ENCODE measurements around the gene IP6K1.
"Not testable (repeated sequence)": the region's sequence is repeated elsewhere in the genome, so short reads cannot be mapped to it uniquely, and the experiment has no call there.

The IP6K1 gene

DNA sequence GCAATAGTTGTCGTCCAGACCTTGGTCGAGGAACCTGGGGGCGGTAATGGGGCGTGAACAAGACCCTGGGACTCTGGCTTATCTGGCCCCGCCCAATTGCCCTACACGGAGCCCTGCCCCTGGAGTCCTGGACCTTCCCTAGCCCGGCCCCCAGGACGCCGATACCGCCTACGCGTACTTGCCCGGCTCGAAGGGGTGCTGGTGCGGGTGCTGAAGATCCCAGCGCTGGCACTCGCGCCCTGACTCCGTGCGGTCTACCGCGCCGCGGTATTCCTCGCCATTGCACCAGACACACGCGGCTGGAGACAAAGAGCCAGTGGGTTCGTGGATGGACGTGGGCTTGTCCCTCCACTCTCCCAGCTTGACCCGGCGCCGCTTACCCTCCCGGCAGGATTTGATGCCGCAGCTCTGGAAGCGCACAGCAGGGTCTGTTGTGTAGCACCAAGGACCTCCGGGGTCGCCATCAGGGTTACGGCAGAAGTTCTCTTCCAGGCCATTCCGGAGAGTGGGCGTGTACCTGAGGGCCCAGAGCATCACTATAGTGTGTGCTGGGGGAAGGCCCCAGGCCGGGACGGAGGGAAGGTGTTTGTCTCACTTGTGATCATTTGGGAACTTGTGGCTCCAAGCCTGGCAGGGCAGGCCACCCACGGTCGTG is 99.4 kb downstream of the IP6K1 start:
- not testable (repeated sequence) for H3K79me2 ChIP-seq (ENCODE audit: control insufficient read depth, insufficient read depth, low read length, unreplicated experiment); H3K36me3 ChIP-seq (ENCODE audit: insufficient read depth, low read length); H3K27me3 ChIP-seq (ENCODE audit: insufficient read depth, low read length); H3K27ac ChIP-seq (ENCODE audit: low read depth, low read length); H2AFZ ChIP-seq (ENCODE audit: low read length, unreplicated experiment); H3K4me1 ChIP-seq (ENCODE audit: control insufficient read depth, insufficient read depth, low read length, unreplicated experiment)
- H3K4me3 ChIP-seq (ENCODE audit: low read depth, low read length) = peak overlapping the region; percentile 49

DNA sequence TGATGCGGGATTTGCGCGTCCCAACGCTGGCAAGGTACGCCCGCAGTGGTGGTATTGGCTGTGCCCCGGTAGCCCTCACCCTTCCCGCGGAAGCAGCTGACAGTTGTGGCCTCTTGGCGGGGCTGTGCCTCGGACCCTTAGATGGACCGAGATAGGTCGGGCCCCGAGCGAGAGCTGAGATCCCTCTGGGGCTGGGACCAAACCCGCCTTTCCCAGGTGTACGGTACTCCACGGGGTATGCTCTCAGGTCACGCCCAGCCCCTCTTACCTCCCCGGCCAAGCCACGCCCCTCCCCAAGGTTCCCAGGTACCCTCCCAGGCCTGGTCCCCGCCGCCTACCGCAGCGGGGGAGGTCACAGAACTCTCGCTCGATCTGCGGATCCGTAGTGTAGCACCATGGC is 100.0 kb downstream of the IP6K1 start:
- not testable (repeated sequence) for H3K79me2 ChIP-seq (ENCODE audit: control insufficient read depth, insufficient read depth, low read length, unreplicated experiment); H2AFZ ChIP-seq (ENCODE audit: low read length, unreplicated experiment); H3K4me1 ChIP-seq (ENCODE audit: control insufficient read depth, insufficient read depth, low read length, unreplicated experiment); H3K27me3 ChIP-seq (ENCODE audit: insufficient read depth, low read length); H3K27ac ChIP-seq (ENCODE audit: low read depth, low read length); H3K36me3 ChIP-seq (ENCODE audit: insufficient read depth, low read length)
- H3K4me3 ChIP-seq (ENCODE audit: low read depth, low read length) = peak overlapping the region; percentile 49

DNA sequence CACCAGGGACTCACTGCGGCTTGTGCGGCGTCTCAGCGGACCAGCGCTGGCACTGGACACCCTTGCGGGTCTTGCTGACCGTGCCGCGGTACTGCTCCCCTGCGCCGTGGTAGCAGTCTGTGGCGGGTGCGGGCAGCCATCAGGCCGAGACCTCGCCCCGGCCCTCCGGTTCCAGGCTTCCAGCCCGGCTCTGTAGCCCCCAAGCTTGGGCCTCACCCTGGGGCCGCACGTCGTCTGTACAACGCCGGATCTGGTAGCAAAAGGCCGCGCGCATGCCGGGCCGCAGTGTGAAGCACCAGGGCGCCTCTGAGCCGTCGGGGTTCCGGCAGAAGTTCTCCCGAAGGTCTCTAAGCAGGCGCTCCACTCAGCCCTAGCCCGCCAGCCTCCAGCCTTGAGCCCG is 100.5 kb downstream of the IP6K1 start:
- not testable (repeated sequence) for H3K36me3 ChIP-seq (ENCODE audit: insufficient read depth, low read length); H3K27me3 ChIP-seq (ENCODE audit: insufficient read depth, low read length); H2AFZ ChIP-seq (ENCODE audit: low read length, unreplicated experiment); H3K79me2 ChIP-seq (ENCODE audit: control insufficient read depth, insufficient read depth, low read length, unreplicated experiment); H3K4me3 ChIP-seq (ENCODE audit: low read depth, low read length); H3K27ac ChIP-seq (ENCODE audit: low read depth, low read length); H3K4me1 ChIP-seq (ENCODE audit: control insufficient read depth, insufficient read depth, low read length, unreplicated experiment)

DNA sequence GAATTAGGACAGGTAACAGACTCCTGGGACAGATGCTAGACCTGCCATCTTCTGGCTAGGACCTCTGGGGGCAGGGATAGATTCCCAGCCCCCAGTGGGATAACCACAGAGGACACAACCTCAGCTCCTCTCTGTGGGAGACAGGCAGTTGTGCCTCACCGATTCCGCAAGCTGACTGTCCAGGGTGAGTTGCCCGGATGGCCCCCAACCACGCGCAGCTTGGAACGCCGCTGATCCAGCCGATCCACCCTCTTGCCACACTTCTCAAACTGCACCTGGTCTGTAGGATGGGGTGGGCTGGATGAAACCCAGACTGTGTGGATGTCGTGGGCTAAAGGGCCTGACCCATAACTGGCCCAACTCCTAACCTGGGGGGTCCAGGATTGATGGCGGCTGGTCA is 101.2 kb downstream of the IP6K1 start:
- not testable (repeated sequence) for H3K4me3 ChIP-seq (ENCODE audit: low read depth, low read length); H3K36me3 ChIP-seq (ENCODE audit: insufficient read depth, low read length); H3K79me2 ChIP-seq (ENCODE audit: control insufficient read depth, insufficient read depth, low read length, unreplicated experiment); H3K27ac ChIP-seq (ENCODE audit: low read depth, low read length); H2AFZ ChIP-seq (ENCODE audit: low read length, unreplicated experiment); H3K27me3 ChIP-seq (ENCODE audit: insufficient read depth, low read length); H3K4me1 ChIP-seq (ENCODE audit: control insufficient read depth, insufficient read depth, low read length, unreplicated experiment)

DNA sequence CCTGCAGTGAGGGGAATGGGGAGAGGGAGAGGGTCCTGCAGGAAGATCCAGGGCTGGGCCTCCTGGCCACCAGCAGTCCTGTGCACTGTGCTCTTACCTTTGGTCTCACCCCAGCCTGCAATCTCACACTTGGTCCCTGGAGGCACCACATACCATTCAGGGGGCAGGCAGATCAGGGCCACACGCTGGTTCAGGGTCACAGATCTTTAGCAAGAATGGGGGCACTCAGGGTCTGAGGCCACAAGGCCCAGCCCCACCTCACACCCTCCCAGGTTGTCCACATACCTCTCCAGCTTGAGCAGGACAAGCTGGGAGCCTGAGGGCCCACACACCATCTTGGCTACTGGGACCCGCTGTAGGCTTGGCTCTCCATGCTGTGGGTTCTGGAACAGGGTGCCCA is 101.9 kb downstream of the IP6K1 start:
- not testable (repeated sequence) for H3K27me3 ChIP-seq (ENCODE audit: insufficient read depth, low read length); H2AFZ ChIP-seq (ENCODE audit: low read length, unreplicated experiment); H3K4me1 ChIP-seq (ENCODE audit: control insufficient read depth, insufficient read depth, low read length, unreplicated experiment); H3K79me2 ChIP-seq (ENCODE audit: control insufficient read depth, insufficient read depth, low read length, unreplicated experiment); H3K27ac ChIP-seq (ENCODE audit: low read depth, low read length); H3K36me3 ChIP-seq (ENCODE audit: insufficient read depth, low read length); H3K4me3 ChIP-seq (ENCODE audit: low read depth, low read length)

DNA sequence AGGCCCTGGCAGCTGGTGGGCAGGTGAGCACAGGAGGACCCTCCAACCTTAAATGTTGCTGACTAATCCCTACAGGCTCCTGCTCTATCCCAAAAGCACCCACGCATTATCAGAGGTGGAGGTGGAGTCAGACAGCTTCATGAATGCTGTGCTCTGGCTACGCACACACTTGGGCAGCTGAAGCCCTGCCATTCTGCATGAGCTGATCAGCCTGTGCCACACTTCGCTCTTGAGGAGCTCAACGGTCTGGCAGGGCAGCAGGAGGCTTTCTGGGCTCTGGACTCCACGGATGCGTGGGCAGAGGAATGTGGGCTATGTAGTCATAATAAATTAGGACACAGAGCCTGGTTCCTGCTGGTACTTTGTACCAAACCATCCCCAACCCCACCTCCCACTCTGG is 103.2 kb downstream of the IP6K1 start:
- H3K4me1 ChIP-seq (ENCODE audit: control insufficient read depth, insufficient read depth, low read length, unreplicated experiment) = no peaks in the 10 kb centered on the region
- H3K4me3 ChIP-seq (ENCODE audit: low read depth, low read length) = no peak overlapping the region
- peaks cover 10% of the 10 kb centered on the region for H3K36me3 ChIP-seq (ENCODE audit: insufficient read depth, low read length)
- no peaks in the 10 kb centered on the region for H3K79me2 ChIP-seq (ENCODE audit: control insufficient read depth, insufficient read depth, low read length, unreplicated experiment)
- no peak overlapping the region for H2AFZ ChIP-seq (ENCODE audit: low read length, unreplicated experiment)
- peaks cover 3% of the 10 kb centered on the region; the same call in 1 of the 2 replicates for H3K27me3 ChIP-seq (ENCODE audit: insufficient read depth, low read length)
- H3K27ac ChIP-seq (ENCODE audit: low read depth, low read length) = no peak overlapping the region

DNA sequence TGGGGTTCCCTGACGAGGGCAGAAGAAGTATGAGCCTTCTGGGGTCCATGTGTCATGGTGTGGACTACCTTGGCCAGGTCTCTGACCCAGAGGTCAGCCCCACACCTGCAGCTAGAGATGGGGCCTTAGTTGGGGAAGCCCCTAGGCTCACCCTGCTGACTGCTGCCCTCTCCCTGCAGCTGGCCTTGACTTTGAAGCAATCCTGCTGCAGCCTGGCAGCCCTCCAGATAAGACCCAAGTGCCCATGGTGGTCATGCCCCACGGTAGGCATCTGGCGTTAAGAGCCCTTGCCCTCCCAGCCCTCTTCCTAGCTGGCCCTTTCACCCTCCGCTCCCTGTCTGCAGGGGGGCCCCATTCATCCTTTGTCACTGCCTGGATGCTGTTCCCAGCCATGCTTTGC is 104.8 kb downstream of the IP6K1 start:
- Histone ChIP-seq H3K79me2 (ENCODE audit: control insufficient read depth, insufficient read depth, low read length, unreplicated experiment) (no peaks in the 10 kb centered on the region), H2AFZ (ENCODE audit: low read length, unreplicated experiment) (no peak overlapping the region), H3K36me3 (ENCODE audit: insufficient read depth, low read length) (peaks cover 10% of the 10 kb centered on the region), H3K27me3 (ENCODE audit: insufficient read depth, low read length) (peaks cover 3% of the 10 kb centered on the region; the same call in 1 of the 2 replicates), H3K4me3 (ENCODE audit: low read depth, low read length) (no peak overlapping the region), H3K27ac (ENCODE audit: low read depth, low read length) (no peak overlapping the region), H3K4me1 (ENCODE audit: control insufficient read depth, insufficient read depth, low read length, unreplicated experiment) (no peaks in the 10 kb centered on the region)

DNA sequence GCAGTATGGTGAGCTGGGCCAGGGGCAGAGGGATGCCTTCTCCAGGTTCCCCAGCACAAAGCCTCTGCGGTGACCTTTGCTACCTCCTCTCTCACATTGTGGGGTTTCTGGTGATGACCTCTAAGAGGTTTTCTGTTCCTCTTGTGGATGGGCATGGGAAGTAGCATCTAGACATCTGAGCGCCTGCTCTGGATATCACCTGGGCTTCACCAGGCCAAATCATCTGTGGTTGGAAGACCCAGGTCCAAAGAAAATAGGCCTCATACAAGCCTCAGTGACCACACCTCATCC is 105.2 kb downstream of the IP6K1 start:
- H2AFZ ChIP-seq (ENCODE audit: low read length, unreplicated experiment) = no peak overlapping the region
- peaks cover 10% of the 10 kb centered on the region for H3K36me3 ChIP-seq (ENCODE audit: insufficient read depth, low read length)
- no peaks in the 10 kb centered on the region for H3K4me1 ChIP-seq (ENCODE audit: control insufficient read depth, insufficient read depth, low read length, unreplicated experiment)
- no peak overlapping the region for H3K4me3 ChIP-seq (ENCODE audit: low read depth, low read length)
- peaks cover under 1% of the 10 kb centered on the region; the same call in 1 of the 2 replicates for H3K27me3 ChIP-seq (ENCODE audit: insufficient read depth, low read length)
- no peak overlapping the region for H3K27ac ChIP-seq (ENCODE audit: low read depth, low read length)
- no peaks in the 10 kb centered on the region for H3K79me2 ChIP-seq (ENCODE audit: control insufficient read depth, insufficient read depth, low read length, unreplicated experiment)

DNA sequence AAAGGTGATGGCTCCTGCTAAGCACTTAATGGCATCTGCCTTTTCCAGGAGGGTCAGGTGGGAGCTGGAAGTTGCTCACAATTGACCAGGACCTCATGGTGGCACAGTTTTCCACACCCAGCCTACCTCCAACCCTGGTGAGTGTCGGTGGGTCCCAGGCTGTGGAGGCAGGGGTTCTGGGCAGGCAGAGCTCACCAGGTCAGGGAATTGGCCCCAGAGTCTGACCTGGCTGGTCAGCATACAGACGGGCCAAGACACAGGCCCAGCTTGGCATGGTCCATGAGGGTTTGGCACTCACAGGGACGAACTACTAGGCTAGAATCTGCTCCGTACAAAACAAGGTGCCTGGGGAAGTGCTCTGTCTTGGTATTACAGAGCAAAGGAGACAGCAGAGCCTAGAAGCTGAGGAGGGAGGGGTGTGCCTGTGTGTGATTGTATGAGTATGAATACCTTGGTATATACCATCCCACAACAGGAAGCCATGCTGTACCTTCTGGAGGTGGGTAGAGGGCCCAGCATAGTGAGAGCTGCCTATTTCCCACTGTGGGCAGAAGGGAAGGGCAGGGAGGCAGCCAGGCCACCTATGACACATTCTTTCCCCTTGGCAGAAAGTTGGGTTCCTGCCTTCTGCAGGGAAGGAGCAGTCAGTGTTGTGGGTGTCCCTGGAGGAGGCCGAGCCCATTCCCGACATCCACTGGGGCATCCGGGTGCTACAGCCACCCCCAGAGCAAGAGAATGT is 105.7 kb downstream of the IP6K1 start:
- Histone ChIP-seq H3K27me3 (ENCODE audit: insufficient read depth, low read length) (no peaks in the 10 kb centered on the region), H3K79me2 (ENCODE audit: control insufficient read depth, insufficient read depth, low read length, unreplicated experiment) (no peaks in the 10 kb centered on the region), H3K4me1 (ENCODE audit: control insufficient read depth, insufficient read depth, low read length, unreplicated experiment) (no peaks in the 10 kb centered on the region), H3K27ac (ENCODE audit: low read depth, low read length) (no peak overlapping the region), H2AFZ (ENCODE audit: low read length, unreplicated experiment) (no peak overlapping the region), H3K36me3 (ENCODE audit: insufficient read depth, low read length) (peaks cover 10% of the 10 kb centered on the region), H3K4me3 (ENCODE audit: low read depth, low read length) (no peak overlapping the region)

DNA sequence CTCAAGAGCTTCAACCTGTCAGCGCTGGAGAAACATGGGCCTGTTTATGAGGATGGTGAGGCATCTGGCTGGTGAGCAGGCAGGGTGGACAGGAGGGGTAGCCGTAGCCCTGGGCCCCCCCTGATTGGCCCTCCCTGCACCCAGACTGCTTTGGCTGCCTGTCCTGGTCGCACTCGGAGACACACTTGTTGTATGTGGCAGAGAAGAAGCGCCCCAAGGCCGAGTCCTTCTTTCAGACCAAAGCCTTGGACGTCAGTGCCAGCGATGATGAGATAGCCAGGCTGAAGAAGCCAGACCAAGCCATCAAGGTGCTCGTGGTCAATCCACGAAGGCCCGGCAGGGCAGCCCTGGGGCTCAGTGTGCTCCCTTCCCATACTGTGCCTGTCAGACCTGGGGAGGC is 110.4 kb downstream of the IP6K1 start:
- H3K79me2 ChIP-seq (ENCODE audit: control insufficient read depth, insufficient read depth, low read length, unreplicated experiment) = peaks cover 14% of the 10 kb centered on the region
- H3K4me1 ChIP-seq (ENCODE audit: control insufficient read depth, insufficient read depth, low read length, unreplicated experiment) = peaks cover 10% of the 10 kb centered on the region
- H3K27ac ChIP-seq (ENCODE audit: low read depth, low read length) = no peak overlapping the region
- H3K27me3 ChIP-seq (ENCODE audit: insufficient read depth, low read length) = no peaks in the 10 kb centered on the region
- no peak overlapping the region for H2AFZ ChIP-seq (ENCODE audit: low read length, unreplicated experiment)
- no peak overlapping the region; the same call in 1 of the 2 replicates for H3K4me3 ChIP-seq (ENCODE audit: low read depth, low read length)
- H3K36me3 ChIP-seq (ENCODE audit: insufficient read depth, low read length) = peaks cover 4% of the 10 kb centered on the region; the same call in 1 of the 2 replicates

DNA sequence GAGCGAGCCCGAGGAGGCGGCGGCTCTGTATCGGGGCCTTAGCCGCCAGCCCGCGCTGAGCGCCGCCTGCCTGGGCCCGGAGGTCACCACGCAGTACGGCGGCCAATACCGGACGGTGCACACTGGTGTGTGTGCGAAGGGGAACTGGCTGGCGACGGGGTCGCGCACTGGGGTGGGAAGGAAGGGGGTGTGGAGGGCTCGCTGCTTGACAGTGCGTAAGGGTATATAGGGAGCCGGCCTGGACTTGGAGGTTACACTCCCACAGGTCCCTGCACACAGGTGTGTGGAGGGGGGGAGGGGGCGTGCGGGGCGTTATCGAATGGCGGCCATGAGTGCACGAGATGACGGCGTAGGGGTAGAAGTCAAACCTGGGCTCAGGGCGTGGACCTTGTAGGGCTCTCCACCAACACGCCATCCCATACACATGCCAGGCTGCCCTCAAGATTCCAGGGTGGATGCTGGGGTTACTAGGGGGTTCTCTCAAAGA is 111.8 kb downstream of the IP6K1 start:
- no peak overlapping the region; the same call in 1 of the 2 replicates for H3K27ac ChIP-seq (ENCODE audit: low read depth, low read length)
- H3K36me3 ChIP-seq (ENCODE audit: insufficient read depth, low read length) = no peaks in the 10 kb centered on the region
- H3K4me1 ChIP-seq (ENCODE audit: control insufficient read depth, insufficient read depth, low read length, unreplicated experiment) = peaks cover 10% of the 10 kb centered on the region
- no peak overlapping the region for H2AFZ ChIP-seq (ENCODE audit: low read length, unreplicated experiment)
- H3K27me3 ChIP-seq (ENCODE audit: insufficient read depth, low read length) = no peaks in the 10 kb centered on the region
- H3K4me3 ChIP-seq (ENCODE audit: low read depth, low read length) = peak overlapping the region; percentile 88
- H3K79me2 ChIP-seq (ENCODE audit: control insufficient read depth, insufficient read depth, low read length, unreplicated experiment) = peaks cover 14% of the 10 kb centered on the region

Measured in ACC112 (cell line).